HepG2 (cell line): ENCODE data around the gene SLC34A3. TPM values are rescaled to one million over a fixed set of nuclear protein-coding genes. Genes with fewer than 3 reads are reported as not detected.
A peak's percentile ranks its signal among the peaks of the same experiment; 100 is the strongest.

ENCODE experiments used
- ELK4 ChIP-seq: sonication (generic); formaldehyde crosslinking; IDR thresholded peaks from 2 replicates; pipeline ENCODE4 v1.9.0; 2021; ENCODE audit warnings: missing genetic modification reagents, borderline replicate concordance
- FOXA3 ChIP-seq: IDR thresholded peaks from 2 replicates; pipeline ENCODE4 v1.6.1; 2016; ENCODE audit warnings: missing genetic modification reagents, missing compliant biosample characterization
- HMGXB3 ChIP-seq: sonication (generic); formaldehyde crosslinking; IDR thresholded peaks from 2 replicates; pipeline ENCODE4 v1.4.0; 2020; ENCODE audit warnings: missing genetic modification reagents, borderline replicate concordance
- MED13 ChIP-seq: sonication (generic); formaldehyde crosslinking; IDR thresholded peaks from 2 replicates; pipeline ENCODE4 v1.5.0; 2020; ENCODE audit warnings: missing genetic modification reagents
- MXD3 ChIP-seq: IDR thresholded peaks from 2 replicates; pipeline ENCODE4 v1.6.1; 2016; ENCODE audit warnings: mild to moderate bottlenecking, missing biosample characterization, missing genetic modification reagents
- MXI1 ChIP-seq: IDR thresholded peaks from 3 replicates; pipeline ENCODE4 v1.6.1; 2012; ENCODE audit warnings: low read depth, low read length, inconsistent platforms, borderline replicate concordance
- NFKBIZ ChIP-seq: IDR thresholded peaks from 2 replicates; pipeline ENCODE4 v1.6.1; 2018; ENCODE audit warnings: missing genetic modification reagents, missing compliant biosample characterization
- SP4 ChIP-seq: sonication (generic); formaldehyde crosslinking; IDR thresholded peaks from 2 replicates; pipeline ENCODE4 v1.8.1; 2023; ENCODE audit warnings: mild to moderate bottlenecking, missing genetic modification reagents
- THAP7 ChIP-seq: sonication (generic); formaldehyde crosslinking; IDR thresholded peaks from 2 replicates; pipeline ENCODE4 v1.8.1; 2023; ENCODE audit warnings: mild to moderate bottlenecking, missing genetic modification reagents
- USF2 ChIP-seq, 2 experiments: sonication (generic) in 1 of 2; formaldehyde crosslinking in 1 of 2; IDR thresholded peaks; 2 replicates each; pipeline versions ENCODE4 v1.5.1 to v1.6.1; 2011 to 2020; ENCODE audit warnings: borderline replicate concordance in 1 of 2, low read depth in 1 of 2, low read length in 1 of 2, mild to moderate bottlenecking in 1 of 2, missing genetic modification reagents in 1 of 2, moderate library complexity in 1 of 2
- ZFP1 ChIP-seq: IDR thresholded peaks from 2 replicates; pipeline ENCODE4 v1.6.1; 2016
- ZNF24 ChIP-seq: fragments of 450-650 bp; IDR thresholded peaks from 2 replicates; pipeline ENCODE4 v1.6.1; 2017; ENCODE audit warnings: antibody characterized with exemption, mild to moderate bottlenecking
- ZNF414 ChIP-seq: sonication (generic); formaldehyde crosslinking; IDR thresholded peaks from 2 replicates; pipeline ENCODE4 v1.5.0; 2020; ENCODE audit warnings: missing genetic modification reagents
- ZNF503 ChIP-seq: sonication (generic); formaldehyde crosslinking; IDR thresholded peaks from 2 replicates; pipeline ENCODE4 v1.4.0; 2020; ENCODE audit warnings: missing genetic modification reagents
- ZNF850 ChIP-seq: sonication (generic); formaldehyde crosslinking; conservative IDR thresholded peaks from 2 replicates; pipeline ENCODE4 v1.9.0; 2021; ENCODE audit warnings: mild to moderate bottlenecking, missing genetic modification reagents
- polyA plus RNA-seq, 8 experiments: library from polyadenylated mRNA; depleted of rRNA in 3 of 8; stranded (reverse) in 7 of 8; unstranded in 1 of 8; fragments of >200 nt; fragmentation: Illumina TruSeq in 4 of 8; extraction: Trizol in 4 of 8; gene quantifications; 2 replicates each; pipeline versions ENCODE4 v1.2.1 to v1.2.3, GENCODE V29; 2011 to 2016; ENCODE audit warnings: low read depth in 4 of 8, missing spikeins in 1 of 8, mixed read lengths in 1 of 8; ENCODE audit not compliant: insufficient read depth in 1 of 8
- total RNA-seq, 5 experiments: library from RNA; depleted of rRNA; stranded (reverse); fragments of >200 nt; fragmentation: Illumina TruSeq; extraction: Trizol; gene quantifications; 2 replicates each; pipeline ENCODE4 v1.2.3, GENCODE V29; 2016; ENCODE audit warnings: low read depth in 1 of 5

The SLC34A3 gene
- total and polyA plus RNA-seq, 2 of the 13 experiments (the other 11 are each of a cell fraction or from before 2014, with no cell fraction given), result 0.07 to 1.0 TPM

GRCh38 chr9:137221506-137222111, 9.1 kb upstream of the SLC34A3 start (continued):
- TF ChIP-seq HMGXB3 (CRISPR knock-in tag), result no peak
- no peak for TF ChIP-seq FOXA3 (CRISPR knock-in tag)
- peak; percentile 59; the same call in 1 of the 2 replicates for TF ChIP-seq MXD3
- TF ChIP-seq ZFP1 (CRISPR knock-in tag), result no peak
- TF ChIP-seq USF2 (IDR thresholded peaks at IDR 0.05; ENCODE audit: low read depth, low read length), result no peak
- TF ChIP-seq USF2 (CRISPR knock-in tag; IDR thresholded peaks at IDR 0.05; ENCODE audit: borderline replicate concordance), result no peak
- TF ChIP-seq ZNF24, result no peak
- no peak for TF ChIP-seq ZNF850
- TF ChIP-seq ELK4 (CRISPR knock-in tag), result no peak
- no peak for TF ChIP-seq SP4 (CRISPR knock-in tag)
- peak; percentile 37; the same call in 1 of the 2 replicates for TF ChIP-seq MED13 (CRISPR knock-in tag)
- no peak for TF ChIP-seq NFKBIZ (CRISPR knock-in tag)
- TF ChIP-seq ZNF414 (CRISPR knock-in tag), result no peak
- TF ChIP-seq THAP7 (CRISPR knock-in tag), result no peak
- TF ChIP-seq MXI1, result no peak; the same call in 2 of the 3 replicates
- no peak for TF ChIP-seq ZNF503 (CRISPR knock-in tag)
